ENCODE measurements around the gene CGB1. TPM values are rescaled to one million over a fixed set of nuclear protein-coding genes. Genes with fewer than 3 reads are reported as not detected.

Gene CGB1
- total RNA-seq, 1 donor from 2014 or later = not detected

DNA sequence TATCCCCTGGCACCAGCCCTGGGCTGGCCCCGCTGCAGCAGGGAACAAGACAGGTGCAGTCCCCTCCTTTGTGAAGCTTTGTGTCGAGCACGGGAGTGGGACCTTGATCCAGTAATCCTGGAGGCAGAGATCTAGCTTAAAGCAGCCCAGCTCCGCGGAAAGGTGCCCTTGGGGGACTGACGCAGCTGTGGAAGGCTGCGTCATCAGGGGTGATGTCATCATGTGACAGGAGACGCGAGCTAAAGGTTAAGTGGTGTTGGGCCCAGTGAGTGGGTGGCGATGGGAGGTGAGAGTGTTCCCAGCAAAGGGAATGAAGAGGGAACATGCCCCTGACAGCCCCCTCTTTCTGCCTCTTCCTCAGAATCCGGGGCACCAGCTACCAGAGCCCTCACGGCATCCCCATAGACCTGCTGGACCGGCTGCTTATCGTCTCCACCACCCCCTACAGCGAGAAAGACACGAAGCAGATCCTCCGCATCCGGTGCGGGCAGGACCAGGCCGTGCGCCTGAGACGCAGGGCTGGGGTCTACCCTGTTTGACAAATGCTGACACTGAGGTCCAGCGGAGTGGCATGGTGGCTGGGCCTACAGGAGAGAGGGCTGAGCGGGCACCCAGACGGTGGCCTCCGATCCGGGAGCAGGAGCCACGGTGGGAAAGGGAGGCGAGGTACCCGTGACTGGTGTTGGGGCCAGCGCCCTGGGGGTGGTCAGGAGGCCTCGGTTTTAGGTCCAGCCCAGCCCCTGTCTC lies 22.4 kb downstream of the CGB1 start:
- H3K4me1 Mint-ChIP-seq = peaks cover 14% of the 10 kb centered on the region
- ATAC-seq (ENCODE audit: low read depth) (no peak), DNase-seq (no peak)
- H3K27me3 Mint-ChIP-seq = peaks cover 2% of the 10 kb centered on the region
- H3K9me3 Mint-ChIP-seq = no peaks in the 10 kb centered on the region
- H3K36me3 Mint-ChIP-seq (ENCODE audit: low read depth) = peaks cover 59% of the 10 kb centered on the region
- ChIA-PET POLR2A (no interaction called here), CTCF (interaction anchor here (1.6 kb wide), 1 partner anchor 226 kb away, joined by 5 read pairs; no protein-coding TSS in a partner anchor)
- no peak overlapping the region for H3K4me3 Mint-ChIP-seq
- TF ChIP-seq, protein P1, sequence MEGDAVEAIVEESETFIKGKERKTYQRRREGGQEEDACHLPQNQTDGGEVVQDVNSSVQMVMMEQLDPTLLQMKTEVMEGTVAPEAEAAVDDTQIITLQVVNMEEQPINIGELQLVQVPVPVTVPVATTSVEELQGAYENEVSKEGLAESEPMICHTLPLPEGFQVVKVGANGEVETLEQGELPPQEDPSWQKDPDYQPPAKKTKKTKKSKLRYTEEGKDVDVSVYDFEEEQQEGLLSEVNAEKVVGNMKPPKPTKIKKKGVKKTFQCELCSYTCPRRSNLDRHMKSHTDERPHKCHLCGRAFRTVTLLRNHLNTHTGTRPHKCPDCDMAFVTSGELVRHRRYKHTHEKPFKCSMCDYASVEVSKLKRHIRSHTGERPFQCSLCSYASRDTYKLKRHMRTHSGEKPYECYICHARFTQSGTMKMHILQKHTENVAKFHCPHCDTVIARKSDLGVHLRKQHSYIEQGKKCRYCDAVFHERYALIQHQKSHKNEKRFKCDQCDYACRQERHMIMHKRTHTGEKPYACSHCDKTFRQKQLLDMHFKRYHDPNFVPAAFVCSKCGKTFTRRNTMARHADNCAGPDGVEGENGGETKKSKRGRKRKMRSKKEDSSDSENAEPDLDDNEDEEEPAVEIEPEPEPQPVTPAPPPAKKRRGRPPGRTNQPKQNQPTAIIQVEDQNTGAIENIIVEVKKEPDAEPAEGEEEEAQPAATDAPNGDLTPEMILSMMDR (IDR thresholded peaks at IDR 0.05) = no peak
- intact Hi-C loops (cut with micrococcal nuclease) = no loop called here
- no peak overlapping the region for H3K27ac Mint-ChIP-seq

DNA sequence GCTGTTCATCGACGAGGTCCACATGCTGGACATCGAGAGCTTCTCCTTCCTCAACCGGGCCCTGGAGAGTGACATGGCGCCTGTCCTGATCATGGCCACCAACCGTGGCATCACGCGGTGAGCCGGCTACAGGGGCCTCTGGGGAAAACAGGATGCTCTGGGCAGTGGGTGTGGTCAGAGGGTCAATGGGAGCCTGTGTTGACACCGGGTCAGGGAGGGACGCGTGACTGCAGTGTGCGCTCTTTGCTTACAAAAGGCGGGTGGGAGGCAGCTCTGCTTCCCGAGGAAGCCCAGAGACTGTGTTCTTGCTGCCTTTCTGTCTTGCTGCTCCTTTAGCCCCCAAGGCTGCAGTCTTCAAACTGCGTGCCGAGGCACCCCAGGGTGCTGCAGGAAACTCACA lies 25.5 kb downstream of the CGB1 start:
- no peaks in the 10 kb centered on the region for H3K27me3 Mint-ChIP-seq
- peaks cover 74% of the 10 kb centered on the region for H3K36me3 Mint-ChIP-seq (ENCODE audit: low read depth)
- no peak for ATAC-seq (ENCODE audit: low read depth)
- no peak for DNase-seq
- TF ChIP-seq, protein P1 (IDR thresholded peaks at IDR 0.05) = no peak
- POLR2A ChIA-PET = interaction anchor here (0.6 kb wide), 1 partner anchor 17 kb away, joined by 6 read pairs; the partner anchor contains the start of gene RUVBL2
- no peak overlapping the region for H3K4me3 Mint-ChIP-seq
- intact Hi-C loops (cut with micrococcal nuclease) = no loop called here
- H3K4me1 Mint-ChIP-seq = no peaks in the 10 kb centered on the region
- no peaks in the 10 kb centered on the region for H3K9me3 Mint-ChIP-seq
- no peak overlapping the region for H3K27ac Mint-ChIP-seq
- CTCF ChIA-PET = no interaction called here

DNA sequence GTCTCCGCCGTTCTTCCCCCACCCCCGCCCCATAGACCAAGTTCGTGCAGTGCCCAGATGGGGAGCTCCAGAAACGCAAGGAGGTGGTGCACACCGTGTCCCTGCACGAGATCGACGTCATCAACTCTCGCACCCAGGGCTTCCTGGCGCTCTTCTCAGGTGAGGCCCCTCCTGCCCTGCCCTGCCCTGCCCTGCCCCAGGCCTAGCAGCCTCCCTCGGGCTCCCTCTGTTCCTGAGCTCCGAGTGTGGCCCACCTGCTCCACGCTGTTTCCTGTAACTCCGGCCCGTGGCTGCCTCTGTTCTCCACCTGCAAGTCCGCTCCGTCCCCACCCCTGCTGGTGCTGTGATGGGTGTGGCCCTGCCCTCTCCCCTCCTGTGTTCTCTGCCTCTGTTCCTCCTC lies 26.2 kb downstream of the CGB1 start:
- intact Hi-C loops (cut with micrococcal nuclease) = no loop called here
- no peaks in the 10 kb centered on the region for H3K4me1 Mint-ChIP-seq
- TF ChIP-seq, protein P1 (IDR thresholded peaks at IDR 0.05) = no peak
- no peaks in the 10 kb centered on the region for H3K9me3 Mint-ChIP-seq
- H3K36me3 Mint-ChIP-seq (ENCODE audit: low read depth) = peaks cover 75% of the 10 kb centered on the region
- ChIA-PET POLR2A (interaction anchor here (0.6 kb wide), 1 partner anchor 17 kb away, joined by 6 read pairs; the partner anchor contains the start of gene RUVBL2), CTCF (no interaction called here)
- ATAC-seq (ENCODE audit: low read depth) = no peak
- no peak overlapping the region for H3K4me3 Mint-ChIP-seq
- no peak for DNase-seq
- H3K27ac Mint-ChIP-seq = no peak overlapping the region
- H3K27me3 Mint-ChIP-seq = no peaks in the 10 kb centered on the region

DNA sequence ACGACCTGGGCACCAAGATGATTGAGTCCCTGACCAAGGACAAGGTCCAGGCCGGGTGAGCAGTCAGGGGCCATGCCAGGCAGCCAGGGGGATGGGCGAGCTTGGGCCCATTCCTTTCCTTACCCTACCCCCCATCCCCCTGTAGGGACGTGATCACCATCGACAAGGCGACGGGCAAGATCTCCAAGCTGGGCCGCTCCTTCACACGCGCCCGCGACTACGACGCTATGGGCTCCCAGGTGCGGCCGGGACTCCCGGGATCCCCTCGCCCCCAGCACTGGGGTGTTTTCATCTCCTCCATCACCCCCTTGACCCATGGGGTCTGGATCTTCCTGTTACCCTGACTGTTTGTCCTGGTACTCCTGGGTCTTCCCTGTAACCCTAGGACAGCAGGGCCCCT lies 26.9 kb downstream of the CGB1 start:
- DNase-seq (no peak), ATAC-seq (ENCODE audit: low read depth) (no peak)
- H3K4me1 Mint-ChIP-seq = no peaks in the 10 kb centered on the region
- intact Hi-C loops (cut with micrococcal nuclease) = no loop called here
- ChIA-PET POLR2A (no interaction called here), CTCF (no interaction called here)
- H3K36me3 Mint-ChIP-seq (ENCODE audit: low read depth) = peaks cover 74% of the 10 kb centered on the region
- TF ChIP-seq, protein P1 (IDR thresholded peaks at IDR 0.05) = no peak
- no peaks in the 10 kb centered on the region for H3K9me3 Mint-ChIP-seq
- H3K27ac Mint-ChIP-seq = no peak overlapping the region
- H3K4me3 Mint-ChIP-seq = no peak overlapping the region
- no peaks in the 10 kb centered on the region for H3K27me3 Mint-ChIP-seq

DNA sequence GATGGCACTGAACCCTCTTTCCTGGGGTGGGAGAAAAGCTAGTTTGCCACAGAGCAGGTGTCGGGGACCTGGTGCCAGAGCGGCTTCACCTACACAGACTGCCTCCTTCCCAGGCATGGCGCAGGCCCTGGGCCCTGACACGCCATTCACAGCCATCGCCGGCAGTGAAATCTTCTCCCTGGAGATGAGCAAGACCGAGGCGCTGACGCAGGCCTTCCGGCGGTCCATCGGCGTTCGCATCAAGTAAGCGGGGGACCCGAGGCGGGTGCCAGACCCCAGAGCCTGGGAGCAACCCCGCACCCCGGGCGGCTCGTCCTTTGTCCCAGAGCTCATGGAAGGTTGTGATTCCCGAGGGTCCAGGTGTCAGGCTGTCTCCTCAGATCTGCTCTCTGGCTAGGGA lies 29.8 kb downstream of the CGB1 start:
- peaks cover 72% of the 10 kb centered on the region for H3K36me3 Mint-ChIP-seq (ENCODE audit: low read depth)
- TF ChIP-seq, protein P1 (IDR thresholded peaks at IDR 0.05) = no peak
- H3K9me3 Mint-ChIP-seq = no peaks in the 10 kb centered on the region
- CTCF ChIA-PET = no interaction called here
- ATAC-seq (ENCODE audit: low read depth) = no peak
- intact Hi-C loops (cut with micrococcal nuclease) = no loop called here
- POLR2A ChIA-PET = interaction anchor here (0.9 kb wide), 1 partner anchor 14 kb away, joined by 5 read pairs; the partner anchor contains the start of genes GYS1 and RUVBL2
- H3K4me1 Mint-ChIP-seq = no peaks in the 10 kb centered on the region
- H3K27me3 Mint-ChIP-seq = no peaks in the 10 kb centered on the region
- DNase-seq = no peak
- H3K27ac Mint-ChIP-seq = no peak overlapping the region
- no peak overlapping the region for H3K4me3 Mint-ChIP-seq
